ENCODE measurements around the gene COQ8A.

- TF ChIP-seq CTCF (IDR thresholded peaks at IDR 0.05; ENCODE audit: low read depth, low read length), result no peak
- no peak for TF ChIP-seq POLR2A (IDR thresholded peaks at IDR 0.05; ENCODE audit: extremely low read depth, insufficient read length)
These were observed 53.9 kb downstream of the COQ8A start for GRCh38 chr1:226993814-226994585.

All from NB4 (cell line).